ENCODE measurements around the gene CROCC. TPM values are rescaled to one million over a fixed set of nuclear protein-coding genes. Genes with fewer than 3 reads are reported as not detected.

Gene CROCC
- polyA plus RNA-seq, 1 donor (not counting 4 experiments of a cell fraction or from before 2014, with no cell fraction given), result 8.2 TPM

DNA sequence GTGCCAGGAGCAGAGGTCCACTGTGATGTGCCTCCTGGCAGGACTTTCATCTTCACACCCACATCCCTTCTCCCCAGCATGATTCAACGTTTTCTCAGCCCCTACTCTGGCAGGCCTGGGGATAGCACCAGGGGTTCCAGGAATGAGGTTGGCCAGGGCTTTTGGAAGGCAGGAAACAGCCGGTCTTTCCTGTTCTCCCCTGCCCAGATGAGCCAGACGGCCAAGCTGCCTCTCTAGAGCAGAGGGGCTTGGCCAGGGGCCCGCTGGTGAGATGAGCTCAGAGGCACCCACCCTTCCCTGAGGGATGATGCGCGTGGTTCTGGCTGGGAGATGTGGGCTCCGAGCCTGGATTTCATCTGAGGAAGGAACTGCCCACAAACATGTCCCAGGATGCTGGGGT is 63.0 kb downstream of the CROCC start:
- FAIRE-seq (peak; percentile 96), DNase-seq (ENCODE audit: low read depth, low spot score) (peak; percentile 56)
- dilution Hi-C loops (cut with MboI; ENCODE audit: extremely low pct_ligation_motif_present, low sequenced_read_pairs), result no loop called here
- H3K9ac ChIP-seq (ENCODE audit: control insufficient read depth, extremely low read depth, insufficient read depth, low read length), result peak overlapping the region; percentile 30
- no peaks in the 10 kb centered on the region for H3K9me3 ChIP-seq (ENCODE audit: control insufficient read depth, low read depth, low read length)
- H3K4me2 ChIP-seq (ENCODE audit: control insufficient read depth, extremely low read depth, insufficient read depth, low read depth, low read length), result peak overlapping the region; percentile 39
- H3K9me1 ChIP-seq (ENCODE audit: control insufficient read depth, extremely low read depth, insufficient read depth, low read length), result no peaks in the 10 kb centered on the region
- H3K27me3 ChIP-seq (ENCODE audit: control insufficient read depth, extremely low read depth, insufficient read depth, low read length), result no peaks in the 10 kb centered on the region
- peaks cover 12 to 16% of the 10 kb centered on the region in 2 experiments for H3K36me3 ChIP-seq (ENCODE audit: control insufficient read depth in 2 of 2, extremely low read depth in 1 of 2, insufficient read depth in 2 of 2, low read length in 2 of 2)
- peaks cover 28% of the 10 kb centered on the region for H3K4me1 ChIP-seq (ENCODE audit: control insufficient read depth, extremely low read depth, insufficient read depth, low read length)
- no peak overlapping the region for H3K4me3 ChIP-seq (ENCODE audit: control insufficient read depth in 2 of 3, extremely low read depth in 1 of 3, insufficient read depth in 2 of 3, low read depth in 1 of 3, low read length in 3 of 3)
- no peak for TF ChIP-seq EZH2 (IDR thresholded peaks at IDR 0.05; ENCODE audit: low read length)
- TF ChIP-seq CTCF (optimal IDR thresholded peaks at IDR 0.05 in 1 of 3, IDR thresholded peaks at IDR 0.05 in 1 of 3, conservative IDR thresholded peaks at IDR 0.05 in 1 of 3; ENCODE audit: extremely low read depth in 1 of 3, insufficient read depth in 2 of 3, low read length in 3 of 3), result no peak
- H3K79me2 ChIP-seq (ENCODE audit: control insufficient read depth, insufficient read depth, low read length), result peaks cover under 1% of the 10 kb centered on the region
- H4K20me1 ChIP-seq (ENCODE audit: control insufficient read depth, extremely low read depth, insufficient read depth, low read length), result no peaks in the 10 kb centered on the region
- H2AFZ ChIP-seq (ENCODE audit: control insufficient read depth, low read length), result no peak overlapping the region
- peak overlapping the region; percentile 54 for H3K27ac ChIP-seq (ENCODE audit: control insufficient read depth, insufficient read depth, low read length)

- dilution Hi-C loops (cut with MboI; ENCODE audit: extremely low pct_ligation_motif_present, low sequenced_read_pairs), result no loop called here
- Histone ChIP-seq H3K4me3 (ENCODE audit: control insufficient read depth in 2 of 3, extremely low read depth in 1 of 3, insufficient read depth in 2 of 3, low read depth in 1 of 3, low read length in 3 of 3) (no peak overlapping the region), H4K20me1 (ENCODE audit: control insufficient read depth, extremely low read depth, insufficient read depth, low read length) (no peaks in the 10 kb centered on the region), H3K9ac (ENCODE audit: control insufficient read depth, extremely low read depth, insufficient read depth, low read length) (no peak overlapping the region), H3K27me3 (ENCODE audit: control insufficient read depth, extremely low read depth, insufficient read depth, low read length) (no peaks in the 10 kb centered on the region), H3K27ac (ENCODE audit: control insufficient read depth, insufficient read depth, low read length) (no peak overlapping the region), H3K79me2 (ENCODE audit: control insufficient read depth, insufficient read depth, low read length) (no peaks in the 10 kb centered on the region), H3K36me3 (ENCODE audit: control insufficient read depth in 2 of 2, extremely low read depth in 1 of 2, insufficient read depth in 2 of 2, low read length in 2 of 2) (peaks cover 14 to 16% of the 10 kb centered on the region in 2 experiments), H3K9me3 (ENCODE audit: control insufficient read depth, low read depth, low read length) (no peaks in the 10 kb centered on the region), H2AFZ (ENCODE audit: control insufficient read depth, low read length) (no peak overlapping the region), H3K9me1 (ENCODE audit: control insufficient read depth, extremely low read depth, insufficient read depth, low read length) (no peaks in the 10 kb centered on the region), H3K4me1 (ENCODE audit: control insufficient read depth, extremely low read depth, insufficient read depth, low read length) (peaks cover 25% of the 10 kb centered on the region), H3K4me2 (ENCODE audit: control insufficient read depth, extremely low read depth, insufficient read depth, low read depth, low read length) (no peak overlapping the region)
- DNase-seq (ENCODE audit: low read depth, low spot score), result no peak
- FAIRE-seq, result no peak
- no peak for TF ChIP-seq CTCF (optimal IDR thresholded peaks at IDR 0.05 in 1 of 3, IDR thresholded peaks at IDR 0.05 in 1 of 3, conservative IDR thresholded peaks at IDR 0.05 in 1 of 3; ENCODE audit: extremely low read depth in 1 of 3, insufficient read depth in 2 of 3, low read length in 3 of 3)
- no peak for TF ChIP-seq EZH2 (IDR thresholded peaks at IDR 0.05; ENCODE audit: low read length)
These were observed 64.4 kb downstream of the CROCC start for GRCh38 chr1:16986113-16986512.
